Measurements from ENCODE around the gene NR2C1. TPM values are rescaled to one million over a fixed set of nuclear protein-coding genes. Genes with fewer than 3 reads are reported as not detected.

Gene NR2C1
- 50.3 TPM for total RNA-seq

GRCh38 chr12:95072900-95073697, at the start of gene NR2C1:
TSS of gene NR2C1 (minus strand) at chr12:95073618. CDS start at chr12:95067384, 6,234 bp downstream.

GRCh38 chr12:95003213-95003920, 70.1 kb downstream of the NR2C1 start, which contains the start of gene NDUFA12:
TSS of gene NDUFA12 (minus strand) at chr12:95003697. CDS start at chr12:95003680, 17 bp downstream.

Other genes with a start within 250 kb of the NR2C1 start
- 112 TPM for gene NDUFA12, start 69.9 kb downstream of the NR2C1 start, total RNA-seq
- gene FGD6, start 143.8 kb upstream of the NR2C1 start, total RNA-seq, result 17.8 TPM
- gene VEZT, start 144.2 kb upstream of the NR2C1 start, total RNA-seq, result 212 TPM

Data from diencephalon (tissue), 1 donor.